Colonic mucosa (tissue), 4 donors: ENCODE data around the gene TNC. TPM values are rescaled to one million over a fixed set of nuclear protein-coding genes. Genes with fewer than 3 reads are reported as not detected.

Experiments
- DNase-seq: peaks from one replicate; pipeline ENCODE4 v3.0.0-alpha.2; 2020
- H3K27ac ChIP-seq: fragments of 200-600 bp; one replicate; pipeline ENCODE4 v1.8.0; 2021
- H3K27me3 ChIP-seq: fragments of 200-600 bp; one replicate; pipeline ENCODE4 v1.8.0; 2021
- H3K36me3 ChIP-seq: fragments of 200-600 bp; one replicate; pipeline ENCODE4 v1.8.0; 2021
- H3K4me1 ChIP-seq: fragments of 200-600 bp; one replicate; pipeline ENCODE4 v1.8.0; 2021; ENCODE audit warnings: mild to moderate bottlenecking
- H3K4me3 ChIP-seq: fragments of 200-600 bp; one replicate; pipeline ENCODE4 v1.8.0; 2021
- H3K9ac ChIP-seq, 2 donors: one replicate each; pipeline ENCODE4 v1.7.0; 2013; ENCODE audit warnings: control low read depth in 2 of 2, low read depth in 2 of 2, low read length in 2 of 2
- H3K9me3 ChIP-seq: fragments of 200-600 bp; one replicate; pipeline ENCODE4 v1.8.0; 2021
- intact Hi-C: fragments of 100-400 bp; cut with DNase I; formaldehyde crosslinking; loops from one replicate; pipeline ENCODE4 v1.14.1; 2022
- total RNA-seq, 2 donors: library from RNA; stranded (reverse); fragmentation: NEBNext Ultra II Directional in 1 of 2; extraction: Animal tissue kit (Norgen Biotek cat#: 25700) in 1 of 2; gene quantifications; one replicate each; pipeline ENCODE4 v1.2.1, GENCODE V29; 2021
- TF ChIP-seq, protein P1 (sequence below): fragments of 200-600 bp; IDR thresholded peaks from one replicate; pipeline ENCODE4 v1.8.0; 2022; ENCODE audit warnings: antibody characterized with exemption, mild to moderate bottlenecking
- donor health status: healthy.
- donor health status: DM: no; HTN: no; CAD: no.
- donor health status: DM: no; HTN: no; CAD: no.

TNC gene
- total RNA-seq, 2 donors from 2014 or later: 5.0 to 65.6 TPM

DNA sequence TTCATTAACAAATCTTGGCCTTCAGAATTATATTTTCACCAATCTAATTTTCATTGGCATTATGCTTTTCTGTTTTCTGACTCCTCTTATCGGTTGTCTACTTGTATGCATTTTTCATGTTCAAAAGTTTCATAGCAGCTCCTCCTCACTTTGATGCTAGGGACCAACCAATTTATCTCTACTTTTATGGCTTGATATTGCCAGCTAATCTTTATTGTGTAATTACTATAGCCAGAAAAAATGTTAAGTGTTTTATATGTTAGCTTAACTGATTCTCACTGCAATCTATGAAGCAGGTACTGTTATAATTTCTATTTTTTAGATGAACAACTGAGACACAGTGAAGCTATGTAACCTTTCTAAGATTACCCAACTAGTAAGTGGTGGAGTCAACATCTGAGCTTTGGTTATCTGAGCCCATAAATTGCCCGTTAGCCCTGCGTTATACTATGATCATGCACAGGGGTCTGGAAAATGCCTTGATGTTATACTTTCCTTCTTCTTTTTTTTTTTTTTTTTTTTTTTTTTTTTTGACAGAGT is 34.4 kb upstream of the TNC start:
- DNase-seq: no peak
- Histone ChIP-seq H3K9ac (no peak overlapping the region), H3K4me3 (no peak overlapping the region), H3K9me3 (no peaks in the 10 kb centered on the region), H3K27ac (no peak overlapping the region), H3K4me1 (no peaks in the 10 kb centered on the region), H3K36me3 (no peaks in the 10 kb centered on the region), H3K27me3 (peaks cover 7% of the 10 kb centered on the region)
- intact Hi-C loops: no loop called here
- TF ChIP-seq, protein P1, sequence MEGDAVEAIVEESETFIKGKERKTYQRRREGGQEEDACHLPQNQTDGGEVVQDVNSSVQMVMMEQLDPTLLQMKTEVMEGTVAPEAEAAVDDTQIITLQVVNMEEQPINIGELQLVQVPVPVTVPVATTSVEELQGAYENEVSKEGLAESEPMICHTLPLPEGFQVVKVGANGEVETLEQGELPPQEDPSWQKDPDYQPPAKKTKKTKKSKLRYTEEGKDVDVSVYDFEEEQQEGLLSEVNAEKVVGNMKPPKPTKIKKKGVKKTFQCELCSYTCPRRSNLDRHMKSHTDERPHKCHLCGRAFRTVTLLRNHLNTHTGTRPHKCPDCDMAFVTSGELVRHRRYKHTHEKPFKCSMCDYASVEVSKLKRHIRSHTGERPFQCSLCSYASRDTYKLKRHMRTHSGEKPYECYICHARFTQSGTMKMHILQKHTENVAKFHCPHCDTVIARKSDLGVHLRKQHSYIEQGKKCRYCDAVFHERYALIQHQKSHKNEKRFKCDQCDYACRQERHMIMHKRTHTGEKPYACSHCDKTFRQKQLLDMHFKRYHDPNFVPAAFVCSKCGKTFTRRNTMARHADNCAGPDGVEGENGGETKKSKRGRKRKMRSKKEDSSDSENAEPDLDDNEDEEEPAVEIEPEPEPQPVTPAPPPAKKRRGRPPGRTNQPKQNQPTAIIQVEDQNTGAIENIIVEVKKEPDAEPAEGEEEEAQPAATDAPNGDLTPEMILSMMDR: no peak

DNA sequence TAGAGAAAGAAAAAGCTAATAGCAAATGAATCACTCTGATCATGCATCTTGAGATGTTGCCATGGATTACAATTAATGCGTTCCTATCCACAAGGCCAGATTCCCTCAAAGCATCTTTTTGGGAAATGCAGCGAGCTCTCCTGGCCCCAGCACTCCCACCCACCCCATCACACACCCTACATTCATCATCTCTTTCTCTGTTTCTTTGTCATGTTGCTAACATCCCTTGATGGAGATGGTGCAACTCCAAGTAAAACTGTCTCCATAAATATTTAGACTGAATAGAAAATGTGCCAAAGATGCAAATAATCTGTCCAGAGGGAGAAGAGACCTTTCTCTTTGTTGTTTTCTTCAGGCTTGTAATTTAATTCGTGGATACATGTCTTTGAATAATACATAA is 30.8 kb upstream of the TNC start:
- Histone ChIP-seq H3K27ac (no peak overlapping the region), H3K9ac (no peak overlapping the region), H3K4me3 (no peak overlapping the region), H3K4me1 (no peaks in the 10 kb centered on the region), H3K36me3 (no peaks in the 10 kb centered on the region), H3K9me3 (no peaks in the 10 kb centered on the region), H3K27me3 (peaks cover 7% of the 10 kb centered on the region)
- TF ChIP-seq, protein P1: no peak
- intact Hi-C loops: no loop called here
- DNase-seq: no peak

DNA sequence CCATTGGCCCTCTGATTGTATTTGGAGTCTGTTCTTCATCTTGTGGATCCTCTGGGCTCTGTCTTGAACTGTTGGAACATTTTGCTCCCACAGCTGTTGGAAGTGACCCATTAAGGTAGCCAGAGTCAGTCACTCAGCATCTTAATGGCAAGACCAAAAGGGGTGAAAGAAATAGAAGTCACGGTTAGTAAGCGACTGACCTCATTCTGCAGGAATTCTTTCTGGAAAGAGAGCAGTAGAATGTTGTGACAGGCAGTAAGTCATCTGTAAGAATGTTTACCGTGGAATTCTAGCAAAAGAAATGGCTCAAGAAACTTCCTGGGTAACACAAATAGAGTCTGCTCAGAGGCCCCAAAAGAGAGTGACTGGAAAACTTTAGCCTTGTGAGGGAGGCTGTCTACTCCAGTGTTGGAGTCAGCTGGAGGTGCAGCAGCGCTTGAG is 28.6 kb upstream of the TNC start:
- intact Hi-C loops: no loop called here
- Histone ChIP-seq H3K9ac (no peak overlapping the region), H3K27me3 (peaks cover 7% of the 10 kb centered on the region), H3K36me3 (no peaks in the 10 kb centered on the region), H3K9me3 (no peaks in the 10 kb centered on the region), H3K27ac (peak overlapping the region; percentile 33), H3K4me3 (no peak overlapping the region), H3K4me1 (no peaks in the 10 kb centered on the region)
- no peak for DNase-seq
- TF ChIP-seq, protein P1: no peak

DNA sequence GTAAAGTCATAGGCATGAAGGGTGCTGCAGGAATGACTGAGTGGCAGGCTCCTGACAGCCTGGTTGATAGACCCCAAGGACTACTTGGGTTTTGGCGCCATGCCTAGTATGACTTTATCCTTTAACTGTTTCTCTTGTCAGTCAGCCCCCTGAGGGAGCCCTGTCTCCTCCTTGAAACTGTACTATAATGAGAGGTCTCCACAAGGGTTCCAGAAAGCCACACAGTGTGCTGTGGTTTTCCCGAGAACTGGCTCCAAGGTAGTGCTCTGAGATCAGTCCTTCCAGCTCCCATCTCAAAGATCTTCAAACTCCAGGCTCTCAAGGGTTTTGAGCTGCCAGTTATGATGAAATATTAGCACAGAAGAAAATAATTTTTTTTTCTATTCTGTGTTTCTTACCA is 26.7 kb upstream of the TNC start:
- Histone ChIP-seq H3K36me3 (no peaks in the 10 kb centered on the region), H3K9me3 (no peaks in the 10 kb centered on the region), H3K4me3 (no peak overlapping the region), H3K27ac (no peak overlapping the region), H3K27me3 (peaks cover 5% of the 10 kb centered on the region), H3K4me1 (no peaks in the 10 kb centered on the region), H3K9ac (no peak overlapping the region)
- TF ChIP-seq, protein P1: no peak
- DNase-seq: no peak
- intact Hi-C loops: no loop called here

DNA sequence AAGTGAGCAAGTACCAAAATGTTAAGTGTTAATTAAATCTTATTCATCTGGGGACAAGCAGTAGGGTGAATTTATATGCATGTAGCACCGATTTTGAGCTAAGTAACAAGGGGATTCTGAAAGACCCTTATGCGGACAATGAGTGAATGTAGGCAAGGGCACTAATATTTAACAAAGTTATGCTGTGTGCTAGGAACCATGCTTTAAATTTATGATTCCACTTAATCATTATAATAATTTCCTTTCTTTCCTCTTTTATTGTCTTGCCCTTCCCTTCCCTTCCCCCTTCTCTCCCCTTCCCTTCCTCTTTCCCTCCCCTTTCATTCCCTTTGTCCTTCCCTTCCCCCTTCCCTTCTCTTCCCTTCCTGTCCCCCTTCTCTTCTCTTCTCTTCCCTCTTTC is 25.7 kb upstream of the TNC start:
- H3K4me3 ChIP-seq: no peak overlapping the region
- no peaks in the 10 kb centered on the region for H3K36me3 ChIP-seq
- DNase-seq: no peak
- H3K4me1 ChIP-seq: no peaks in the 10 kb centered on the region
- intact Hi-C loops: no loop called here
- no peak overlapping the region for H3K9ac ChIP-seq
- no peak overlapping the region for H3K27ac ChIP-seq
- no peaks in the 10 kb centered on the region for H3K27me3 ChIP-seq
- H3K9me3 ChIP-seq: no peaks in the 10 kb centered on the region
- TF ChIP-seq, protein P1: no peak
